HG03378 (cell line): ENCODE measurements around the gene ORAI3.

Experiments
- ATAC-seq: cut with Tn5 transposase; IDR thresholded peaks from one replicate; pipeline ENCODE4 v1.9.1; 2021; ENCODE audit warnings: mild to moderate bottlenecking, moderate library complexity; ENCODE audit not compliant: unreplicated experiment

Gene ORAI3

DNA sequence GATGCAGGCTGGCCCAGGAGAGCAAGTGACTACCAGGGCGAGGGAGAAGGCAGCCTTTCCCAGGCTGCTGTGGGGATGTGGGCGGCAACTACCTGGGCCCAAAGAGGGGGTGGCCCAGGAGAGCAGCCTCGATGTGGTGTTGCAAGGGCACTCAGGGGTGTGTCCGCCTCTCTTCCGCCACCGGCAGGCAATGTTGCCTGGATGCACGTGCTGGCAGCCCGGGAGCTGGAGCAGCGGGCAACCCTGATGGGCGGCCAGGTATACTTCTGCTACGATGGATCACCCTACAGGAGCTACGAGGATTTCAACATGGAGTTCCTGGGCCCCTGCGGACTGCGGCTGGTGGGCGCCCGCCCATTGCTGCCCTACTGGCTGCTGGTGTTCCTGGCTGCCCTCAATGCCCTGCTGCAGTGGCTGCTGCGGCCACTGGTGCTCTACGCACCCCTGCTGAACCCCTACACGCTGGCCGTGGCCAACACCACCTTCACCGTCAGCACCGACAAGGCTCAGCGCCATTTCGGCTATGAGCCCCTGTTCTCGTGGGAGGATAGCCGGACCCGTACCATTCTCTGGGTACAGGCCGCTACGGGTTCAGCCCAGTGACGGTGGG, 38.8 kb downstream of the ORAI3 start:
- ATAC-seq, result no peak

DNA sequence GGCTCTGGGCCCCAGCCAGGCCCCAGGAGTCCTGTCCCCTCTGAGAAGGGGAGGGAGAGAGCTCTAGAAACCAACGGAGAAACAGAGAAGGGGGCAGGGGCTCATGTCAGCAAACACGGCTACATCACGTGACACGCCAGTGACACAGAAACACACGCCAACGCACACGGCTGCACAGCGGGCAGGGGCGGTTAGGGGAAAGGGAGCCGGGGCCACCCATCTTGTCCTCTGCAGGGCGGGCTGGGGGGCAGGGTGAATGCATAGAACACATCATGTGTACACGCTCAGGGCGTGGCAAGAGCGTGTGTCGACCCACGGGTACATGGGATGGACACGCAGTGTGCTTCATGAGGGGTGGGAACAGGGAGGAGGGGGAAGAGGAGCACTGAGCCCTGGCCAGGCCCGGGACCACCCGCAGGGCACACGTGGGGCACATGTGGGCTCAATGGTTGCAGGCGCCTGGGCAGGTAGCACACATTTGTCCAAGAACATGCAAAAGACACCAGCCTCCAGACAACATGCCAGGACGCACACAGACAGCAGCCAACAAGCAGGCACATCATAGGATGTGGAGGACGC, 40.7 kb downstream of the ORAI3 start:
- ATAC-seq, result no peak

- no peak for ATAC-seq
Measured at GRCh38 chr16:30990105-30990504, 41.2 kb downstream of the ORAI3 start.

GRCh38 chr16:30991052-30991451, 42.2 kb downstream of the ORAI3 start:
- no peak for ATAC-seq

DNA sequence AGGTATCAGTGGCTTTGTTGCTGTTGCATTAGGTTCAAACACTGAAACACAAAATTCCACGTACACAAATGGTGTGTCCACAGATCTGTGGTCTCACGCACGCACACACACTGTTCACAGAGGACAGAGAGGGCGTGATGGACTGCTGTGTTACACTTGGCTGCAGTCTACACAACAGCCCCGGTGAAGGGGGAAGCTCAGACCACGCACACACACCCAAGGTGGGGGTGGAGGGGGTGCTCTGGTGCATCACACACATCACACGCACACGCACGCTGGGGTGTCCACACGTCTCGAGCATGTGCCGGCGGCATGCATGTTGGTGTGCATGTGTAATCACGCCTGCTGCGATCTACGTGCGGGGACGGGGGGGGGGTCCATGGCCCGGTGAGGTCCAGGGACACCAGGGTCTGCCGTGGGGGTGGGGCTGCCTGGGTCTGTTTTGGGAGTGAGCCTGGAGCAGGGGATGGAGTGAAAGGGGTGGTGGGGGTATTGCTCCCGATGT, 43.5 kb downstream of the ORAI3 start:
- no peak for ATAC-seq

DNA sequence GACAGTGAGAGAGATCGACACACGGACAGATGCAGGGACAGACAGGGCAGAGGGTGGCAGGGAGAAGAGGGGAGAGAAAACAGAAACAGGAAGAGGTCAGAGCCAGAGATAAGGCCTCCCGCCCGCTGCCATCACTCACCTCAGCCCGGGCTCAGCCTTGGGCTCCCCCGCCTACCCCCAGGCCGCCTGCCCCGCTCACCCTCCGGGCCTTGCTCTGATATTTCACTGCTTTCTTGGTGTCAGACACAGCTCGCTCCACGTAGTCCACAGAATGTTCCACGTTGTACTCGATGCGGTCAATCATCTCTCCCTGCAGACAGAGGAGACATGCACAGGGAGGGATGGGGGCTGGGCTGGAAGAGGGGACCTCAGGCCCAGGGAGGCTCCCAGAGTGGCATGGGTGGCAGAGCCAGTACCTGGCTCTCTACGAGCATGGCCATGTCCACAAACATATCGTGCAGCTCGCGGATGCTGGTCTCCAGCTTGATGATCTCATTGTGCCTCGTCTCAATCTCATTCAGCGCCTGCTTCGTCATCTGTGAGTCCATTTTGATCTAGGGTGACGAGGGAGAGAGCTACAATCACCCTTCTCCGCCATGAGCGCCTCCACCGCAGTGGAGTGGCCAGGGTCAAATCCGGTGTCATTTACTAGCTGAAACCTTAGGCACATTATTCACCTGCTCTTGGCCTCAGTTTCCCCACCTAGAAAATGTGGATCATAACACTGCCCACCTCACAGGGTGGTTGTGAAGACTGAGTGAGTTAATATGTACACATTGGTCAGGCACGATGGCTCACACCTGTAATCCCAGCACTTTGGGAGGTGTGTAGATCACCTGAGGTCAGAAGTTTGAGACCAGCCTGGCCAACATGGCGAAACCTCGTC, 44.3 kb downstream of the ORAI3 start:
- no peak for ATAC-seq

- ATAC-seq, result no peak
Measured at GRCh38 chr16:30995927-30996323, 47.1 kb downstream of the ORAI3 start.

DNA sequence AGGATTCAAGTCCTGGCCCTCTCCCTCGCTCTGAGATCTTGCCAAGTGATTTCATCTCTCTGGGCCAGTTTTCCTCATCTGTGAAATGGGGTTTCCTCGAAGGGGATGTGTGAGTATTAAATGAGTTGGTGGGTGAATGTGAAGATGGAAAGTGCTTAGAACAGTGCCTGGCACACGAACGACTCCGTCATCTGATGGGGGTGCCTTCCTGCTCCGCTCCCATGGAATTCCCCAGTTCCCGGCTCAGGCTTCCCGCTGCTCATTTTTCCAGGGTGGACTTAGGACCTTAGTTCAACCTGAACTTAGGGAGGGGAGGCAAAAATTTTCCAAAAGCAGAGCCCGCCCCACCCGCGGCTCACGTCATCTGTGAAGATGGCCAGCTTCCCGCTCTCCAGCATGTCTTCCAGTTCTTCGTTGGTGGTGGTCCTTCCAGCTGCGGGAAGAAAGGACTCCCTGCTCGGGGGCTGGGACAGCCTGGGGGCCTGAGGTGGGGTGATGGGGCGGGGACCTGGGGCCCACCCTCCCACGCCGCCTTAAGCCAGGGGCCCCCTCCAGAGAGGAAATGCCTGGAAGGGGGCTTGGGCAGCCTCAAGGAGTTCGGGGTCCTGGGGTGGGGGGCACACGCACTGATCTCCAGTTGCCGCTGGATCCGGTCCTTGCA, 47.6 kb downstream of the ORAI3 start:
- ATAC-seq, result no peak

DNA sequence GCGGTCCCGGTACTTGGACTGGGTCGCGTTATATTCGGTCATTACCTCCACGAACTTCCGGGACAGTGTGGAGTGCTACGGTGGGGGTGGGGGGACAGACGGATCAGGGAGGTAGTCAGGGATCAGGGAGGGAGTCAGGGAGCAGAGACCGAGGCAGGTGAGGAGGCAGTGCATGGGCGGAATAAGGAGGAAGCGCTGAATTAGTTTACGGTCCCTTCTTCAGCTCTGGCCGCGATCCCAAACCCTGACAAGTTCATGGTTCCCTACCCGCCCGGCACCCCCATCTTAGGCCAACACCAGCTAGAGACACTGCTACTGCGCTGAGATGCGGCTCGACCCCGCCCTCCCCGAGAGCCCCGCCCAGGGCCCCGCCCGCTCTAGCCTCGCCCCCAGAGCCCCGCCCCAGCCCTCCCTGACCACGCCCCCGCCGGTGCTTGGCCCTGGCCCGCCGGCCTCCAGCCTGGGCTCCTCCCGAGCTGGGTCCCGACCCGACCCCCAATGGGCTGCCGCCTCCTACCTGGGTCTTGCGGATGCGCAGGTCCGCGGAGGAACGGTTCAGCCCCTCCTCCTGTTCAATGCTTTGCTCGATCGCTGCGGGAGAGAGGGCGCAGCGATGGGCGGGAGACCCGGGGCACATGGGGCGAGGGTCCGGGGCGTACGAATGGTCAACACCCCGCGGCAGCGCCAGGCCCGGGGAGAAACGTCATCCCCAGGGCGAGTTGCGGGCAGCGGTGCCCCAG, 48.3 kb downstream of the ORAI3 start:
- ATAC-seq, result no peak

GRCh38 chr16:30997725-30998711, 49.1 kb downstream of the ORAI3 start:
- ATAC-seq, result no peak

GRCh38 chr16:30998852-30999761, 50.2 kb downstream of the ORAI3 start:
- no peak for ATAC-seq

DNA sequence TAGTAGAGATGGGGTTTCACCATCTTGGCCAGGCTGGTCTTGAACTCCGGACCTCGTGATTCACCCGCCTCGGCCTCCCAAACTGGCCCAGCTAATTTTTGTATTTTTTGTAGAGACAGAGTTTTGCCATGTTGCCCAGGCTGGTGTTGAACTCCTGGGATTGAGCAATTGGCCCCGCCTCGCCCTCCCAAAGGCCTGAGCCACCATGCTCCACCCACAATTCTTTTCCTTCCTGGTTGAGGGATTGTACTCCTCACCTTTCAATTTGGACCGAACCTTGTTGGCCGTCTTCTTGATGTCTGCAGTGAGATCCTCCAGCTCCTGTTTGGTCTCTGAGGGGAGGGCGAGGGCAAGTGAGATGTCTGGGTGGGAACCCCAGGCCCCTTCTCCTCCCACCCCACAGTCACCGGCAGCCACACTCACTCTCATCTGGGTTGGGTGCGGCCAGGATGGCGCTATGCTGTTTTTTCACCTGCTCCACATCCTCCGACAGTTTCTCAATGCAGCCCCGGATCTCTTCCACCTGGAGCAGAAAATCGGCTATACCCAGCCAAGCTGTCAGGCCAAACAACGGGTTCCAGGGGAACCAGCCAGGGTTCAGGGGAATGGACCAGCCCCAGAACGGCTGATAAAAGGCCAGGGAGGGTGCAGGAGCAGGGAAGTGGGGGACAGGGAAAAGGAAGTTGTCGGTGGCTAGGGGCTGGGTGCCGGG, 52.0 kb downstream of the ORAI3 start:
- no peak for ATAC-seq

DNA sequence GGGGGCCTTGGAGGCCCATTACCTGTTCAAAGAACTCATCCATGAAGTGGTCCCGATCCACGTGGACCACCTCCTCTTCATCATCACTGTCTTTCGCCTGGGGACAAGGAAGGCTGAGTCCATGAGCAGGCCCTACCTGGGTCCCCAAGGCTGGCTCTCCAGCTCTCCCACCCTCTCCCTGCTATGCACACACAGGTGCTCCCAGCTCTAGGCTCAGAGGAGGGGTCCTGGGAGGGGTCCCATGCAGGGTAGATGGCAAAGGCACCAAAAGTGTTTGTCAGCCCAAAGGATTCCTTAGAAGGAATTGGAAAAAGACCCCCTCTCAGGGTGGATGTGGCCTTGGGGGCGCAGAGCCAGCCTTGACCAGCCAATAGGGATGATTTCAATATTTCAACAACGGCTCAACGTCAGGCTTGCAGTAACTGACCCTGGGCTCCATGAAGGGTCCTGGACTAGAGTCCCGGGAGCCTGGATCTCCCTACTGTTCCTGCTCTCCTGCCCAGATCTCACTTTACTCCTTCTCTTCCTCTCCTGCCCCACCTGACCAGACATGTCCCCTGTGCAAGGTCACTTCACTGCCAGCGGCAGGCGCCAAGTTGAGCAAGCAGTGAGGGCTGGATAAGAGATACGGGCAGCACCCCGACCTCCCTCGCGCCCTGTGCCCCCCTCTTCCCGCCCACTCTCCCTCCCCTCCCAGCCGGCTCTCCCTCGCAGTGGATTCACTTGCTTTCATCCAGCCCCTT, 52.8 kb downstream of the ORAI3 start:
- ATAC-seq, result no peak

- ATAC-seq, result no peak
Measured at GRCh38 chr16:31002250-31002700, 53.4 kb downstream of the ORAI3 start.

- ATAC-seq, result no peak
Measured at GRCh38 chr16:31002862-31003341, 54.0 kb downstream of the ORAI3 start.

GRCh38 chr16:31003744-31004143, 54.9 kb downstream of the ORAI3 start:
- ATAC-seq, result no peak
